Mesothelial cell of epicardium (in vitro differentiated cells): ENCODE measurements around the gene RAD51B. TPM values are rescaled to one million over a fixed set of nuclear protein-coding genes. Genes with fewer than 3 reads are reported as not detected.
"Not testable (repeated sequence)": the region's sequence is repeated elsewhere in the genome, so short reads cannot be mapped to it uniquely, and the experiment has no call there.

Experiments used
- DNase-seq, 2 experiments: peaks; one replicate each; pipeline ENCODE4 v3.0.0; 2021; ENCODE audit warnings: low spot score in 2 of 2; ENCODE audit not compliant: unreplicated experiment in 2 of 2
- H3K27ac Mint-ChIP-seq: 2 replicates; pipeline ENCODE4 v1.8.0; 2021; ENCODE audit warnings: mixed read lengths
- H3K27me3 Mint-ChIP-seq: 2 replicates; pipeline ENCODE4 v1.8.0; 2021; ENCODE audit warnings: low read depth, mixed read lengths
- H3K36me3 Mint-ChIP-seq: 2 replicates; pipeline ENCODE4 v1.8.0; 2021; ENCODE audit warnings: mixed read lengths
- H3K4me1 Mint-ChIP-seq: 2 replicates; pipeline ENCODE4 v1.8.0; 2021; ENCODE audit warnings: mixed read lengths
- H3K4me3 Mint-ChIP-seq: 2 replicates; pipeline ENCODE4 v1.8.0; 2021; ENCODE audit warnings: mild to moderate bottlenecking, moderate library complexity, mixed read lengths
- H3K9me3 Mint-ChIP-seq: 2 replicates; pipeline ENCODE4 v1.8.0; 2021; ENCODE audit warnings: mixed read lengths
- CTCF ChIP-seq: fragments of 200-600 bp; sonication (generic); IDR thresholded peaks from one replicate; pipeline ENCODE4 v1.5.0; 2021; ENCODE audit warnings: antibody characterized with exemption; ENCODE audit not compliant: unreplicated experiment
- total RNA-seq: library from RNA; stranded (reverse); gene quantifications from 3 replicates; pipeline ENCODE4 v1.2.1, GENCODE V29; 2021

The RAD51B gene
- total RNA-seq, 1 donor from 2014 or later: 34.7 TPM

GRCh38 chr14:68286667-68287066 lies 467.1 kb downstream of the RAD51B start:
- no peak for TF ChIP-seq CTCF
- Mint-ChIP-seq H3K9me3 (no peaks in the 10 kb centered on the region), H3K36me3 (no peaks in the 10 kb centered on the region), H3K4me3 (no peak overlapping the region), H3K4me1 (peaks cover 64% of the 10 kb centered on the region), H3K27me3 (no peaks in the 10 kb centered on the region), H3K27ac (peak overlapping the region; percentile 85)
- no peak for DNase-seq

- not testable (repeated sequence) for H3K36me3 Mint-ChIP-seq, H3K4me3 Mint-ChIP-seq, H3K27me3 Mint-ChIP-seq
Observed at GRCh38 chr14:68289452-68289851, 469.9 kb downstream of the RAD51B start.

GRCh38 chr14:68291820-68292219 lies 472.2 kb downstream of the RAD51B start:
- Mint-ChIP-seq H3K4me3 (no peak overlapping the region), H3K4me1 (peaks cover 76% of the 10 kb centered on the region), H3K9me3 (no peaks in the 10 kb centered on the region), H3K36me3 (no peaks in the 10 kb centered on the region), H3K27me3 (no peaks in the 10 kb centered on the region), H3K27ac (peak overlapping the region; percentile 96)
- DNase-seq: no peak
- TF ChIP-seq CTCF: no peak

More at GRCh38 chr14:68289452-68289851, 469.9 kb downstream of the RAD51B start:
- DNase-seq, H3K9me3 Mint-ChIP-seq: not testable (repeated sequence)
- peak overlapping the region; percentile 68 for H3K27ac Mint-ChIP-seq
- peaks cover 74% of the 10 kb centered on the region for H3K4me1 Mint-ChIP-seq

- Mint-ChIP-seq H3K9me3 (no peaks in the 10 kb centered on the region), H3K4me3 (no peak overlapping the region), H3K4me1 (peaks cover 76% of the 10 kb centered on the region), H3K27me3 (no peaks in the 10 kb centered on the region), H3K27ac (peak overlapping the region; percentile 96), H3K36me3 (no peaks in the 10 kb centered on the region)
- no peak for TF ChIP-seq CTCF
- no peak for DNase-seq
Observed at GRCh38 chr14:68292441-68293215, 473.0 kb downstream of the RAD51B start.

- peak overlapping the region; percentile 96 for H3K27ac Mint-ChIP-seq
- no peak overlapping the region for H3K4me3 Mint-ChIP-seq
- TF ChIP-seq CTCF: no peak
- H3K9me3 Mint-ChIP-seq: peaks cover 4% of the 10 kb centered on the region
- peaks cover 82% of the 10 kb centered on the region for H3K4me1 Mint-ChIP-seq
- H3K27me3 Mint-ChIP-seq: no peaks in the 10 kb centered on the region
- DNase-seq: no peak
- peaks cover 5% of the 10 kb centered on the region for H3K36me3 Mint-ChIP-seq
Observed at GRCh38 chr14:68293404-68293803, 473.8 kb downstream of the RAD51B start.

- H3K4me3 Mint-ChIP-seq: no peak overlapping the region
- peak overlapping the region; percentile 96 for H3K27ac Mint-ChIP-seq
- H3K36me3 Mint-ChIP-seq: peaks cover 13% of the 10 kb centered on the region
- DNase-seq: no peak
- H3K9me3 Mint-ChIP-seq: peaks cover 7% of the 10 kb centered on the region
- no peaks in the 10 kb centered on the region for H3K27me3 Mint-ChIP-seq
- TF ChIP-seq CTCF: no peak
- H3K4me1 Mint-ChIP-seq: peaks cover 75% of the 10 kb centered on the region
Observed at GRCh38 chr14:68295316-68295816, 475.8 kb downstream of the RAD51B start.
